GM19467 (cell line): ENCODE measurements around the gene COPS4.
"Not testable (repeated sequence)": the region's sequence is repeated elsewhere in the genome, so short reads cannot be mapped to it uniquely, and the experiment has no call there.

Source experiments
- ATAC-seq: cut with Tn5 transposase; IDR thresholded peaks from one replicate; pipeline ENCODE4 v1.9.1; 2021; ENCODE audit warnings: mild to moderate bottlenecking, moderate library complexity; ENCODE audit not compliant: unreplicated experiment

The COPS4 gene

GRCh38 chr4:83034630-83035494 lies at the start of gene COPS4:
TSS of gene COPS4 (plus strand) at chr4:83035183. CDS start at chr4:83035225, 42 bp downstream.
- peak; percentile 99 for ATAC-seq

GRCh38 chr4:82987519-82987918 lies 47.5 kb upstream of the COPS4 start:
- not testable (repeated sequence) for ATAC-seq

- no peak for ATAC-seq
Observed at GRCh38 chr4:82988323-82988832, 46.6 kb upstream of the COPS4 start.

- peak; percentile 80 for ATAC-seq
Observed at GRCh38 chr4:82989575-82990429, 45.2 kb upstream of the COPS4 start.

- ATAC-seq, result no peak
Observed at GRCh38 chr4:82994834-82995233, 40.1 kb upstream of the COPS4 start.

GRCh38 chr4:82998898-82999297 lies 36.1 kb upstream of the COPS4 start:
- no peak for ATAC-seq

GRCh38 chr4:83002329-83002728 lies 32.7 kb upstream of the COPS4 start:
- ATAC-seq, result no peak

GRCh38 chr4:83003044-83003791 lies 31.8 kb upstream of the COPS4 start:
- not testable (repeated sequence) for ATAC-seq

- no peak for ATAC-seq
Observed at GRCh38 chr4:83009529-83009928, 25.5 kb upstream of the COPS4 start.

GRCh38 chr4:83010111-83010521 lies 24.9 kb upstream of the COPS4 start:
- ATAC-seq, result no peak

GRCh38 chr4:83010522-83011318 lies 24.3 kb upstream of the COPS4 start, which contains the start of gene LIN54:
TSS of gene LIN54 (minus strand) at chr4:83010823. CDS start at chr4:82984844, 25,979 bp downstream.
- peak; percentile 42 for ATAC-seq

- ATAC-seq, result no peak
Observed at GRCh38 chr4:83011689-83012199, 23.2 kb upstream of the COPS4 start.

- no peak for ATAC-seq
Observed at GRCh38 chr4:83012200-83012686, 22.7 kb upstream of the COPS4 start.

GRCh38 chr4:83012687-83013419 lies 22.1 kb upstream of the COPS4 start:
- peak; percentile 81 for ATAC-seq

- ATAC-seq, result no peak
Observed at GRCh38 chr4:83013420-83013867, 21.5 kb upstream of the COPS4 start.

GRCh38 chr4:83013902-83014301 lies 21.1 kb upstream of the COPS4 start:
- ATAC-seq, result no peak

GRCh38 chr4:83019794-83020494 lies 15.0 kb upstream of the COPS4 start:
- ATAC-seq, result no peak
